ENCODE results near the gene LIMCH1. TPM values are rescaled to one million over a fixed set of nuclear protein-coding genes. Genes with fewer than 3 reads are reported as not detected.

Gene LIMCH1
- total RNA-seq, 1 donor from 2014 or later: 65.0 TPM

GRCh38 chr4:41569961-41570360, 32.0 kb downstream of the LIMCH1 start:
- peak; percentile 63 for DNase-seq (ENCODE audit: low read depth)

DNA sequence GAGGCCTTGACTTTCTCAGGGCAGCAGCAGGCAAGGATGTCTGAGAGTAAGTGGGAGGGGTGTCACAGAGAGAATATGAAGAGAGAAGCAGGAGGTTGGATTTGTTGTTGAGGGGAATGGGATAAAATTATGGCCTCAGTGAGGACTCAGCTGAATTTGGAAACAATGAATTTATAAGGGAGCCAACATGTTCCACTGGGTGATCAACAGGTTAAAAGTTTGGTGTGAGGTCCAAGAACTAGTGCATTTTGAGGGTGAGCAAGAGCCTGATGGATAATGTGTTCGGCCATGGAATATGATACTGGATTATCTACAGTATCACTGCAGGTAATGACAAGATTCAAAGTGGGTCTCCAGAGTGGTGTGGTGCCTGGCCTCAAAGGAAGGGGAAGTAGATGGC, 33.5 kb downstream of the LIMCH1 start:
- DNase-seq (ENCODE audit: low read depth): no peak

DNA sequence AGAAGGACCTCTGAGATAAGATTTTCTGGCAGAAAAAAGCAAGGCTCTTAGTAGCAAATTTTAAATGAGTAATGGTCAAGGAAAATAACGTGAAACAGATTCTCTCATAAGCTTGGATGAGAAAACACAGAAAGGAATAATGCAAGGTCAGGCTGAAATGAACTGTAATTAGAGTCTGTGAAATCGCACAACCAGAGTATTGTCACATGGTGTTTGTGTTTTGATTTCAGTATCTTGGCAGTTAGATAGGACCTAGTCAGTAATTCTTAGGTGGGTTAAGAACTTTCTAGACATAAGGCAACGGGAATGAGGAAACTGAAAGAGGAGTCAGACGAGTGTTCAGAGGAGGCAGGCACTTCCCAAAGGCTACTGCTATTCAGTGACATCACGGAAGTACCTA, 34.6 kb downstream of the LIMCH1 start:
- DNase-seq (ENCODE audit: low read depth): peak; percentile 17

GRCh38 chr4:41572956-41573355, 35.0 kb downstream of the LIMCH1 start:
- no peak for DNase-seq (ENCODE audit: low read depth)

DNA sequence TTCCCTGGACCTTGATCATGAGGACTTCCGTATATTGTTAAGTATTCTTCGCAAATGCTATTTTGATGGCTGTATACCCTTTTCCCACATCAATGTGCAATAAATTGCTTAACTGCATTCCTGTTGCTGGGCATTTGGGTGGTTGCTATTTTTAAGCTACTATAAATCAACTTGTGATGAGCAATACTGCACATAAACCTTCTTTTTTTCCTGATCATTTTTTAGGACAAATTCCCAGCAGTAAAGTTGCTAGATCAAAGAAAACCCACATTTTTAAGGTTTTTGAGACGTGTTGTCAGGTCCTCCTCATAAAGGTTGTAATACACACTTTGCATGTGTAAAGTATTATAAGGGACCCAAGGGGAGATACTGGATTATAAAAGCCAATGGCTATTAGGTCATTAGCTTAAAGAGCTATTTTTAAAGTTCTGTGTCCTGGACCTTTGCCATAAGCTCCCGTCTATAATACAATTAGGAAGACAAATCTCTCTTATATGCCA, 35.6 kb downstream of the LIMCH1 start:
- DNase-seq (ENCODE audit: low read depth): peak; percentile 44

DNA sequence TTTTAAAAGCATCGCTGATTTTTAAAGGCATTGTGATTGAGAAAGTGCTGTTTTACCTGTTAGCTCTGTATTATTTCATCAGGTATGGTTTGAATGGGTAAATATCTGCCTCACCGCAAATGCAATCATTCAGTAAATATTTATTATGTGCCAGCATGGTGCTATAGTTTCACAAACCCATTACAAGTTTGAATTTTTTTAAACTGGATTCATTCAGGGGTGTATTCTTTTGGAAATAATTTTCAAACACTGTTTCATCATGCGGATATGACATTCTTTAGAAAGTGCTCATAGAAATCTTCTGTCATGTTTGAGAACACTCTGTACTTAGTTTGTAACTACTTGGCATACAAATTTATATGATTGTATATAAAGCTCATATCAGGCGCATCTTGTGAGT, 37.2 kb downstream of the LIMCH1 start:
- no peak for DNase-seq (ENCODE audit: low read depth)

GRCh38 chr4:41575665-41576064, 37.7 kb downstream of the LIMCH1 start:
- DNase-seq (ENCODE audit: low read depth): no peak

DNA sequence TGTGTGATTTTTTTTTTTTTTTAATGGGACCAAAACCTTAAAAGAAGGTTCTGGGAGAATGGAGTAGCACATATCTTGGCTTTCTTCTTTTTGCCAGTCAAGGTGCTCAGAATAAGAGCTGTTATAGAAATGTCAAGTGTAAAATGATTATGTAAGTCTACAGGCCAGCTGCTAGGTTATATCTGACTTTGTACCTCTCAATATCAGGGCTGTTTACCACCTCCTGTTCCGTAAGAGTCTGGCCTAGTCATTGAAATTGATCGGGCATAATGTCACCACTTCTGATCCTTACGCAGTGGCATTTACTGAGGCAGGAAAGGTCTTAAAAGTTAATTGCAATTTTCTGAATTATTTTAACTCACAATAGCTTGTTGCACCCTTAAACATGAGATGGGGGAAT, 41.1 kb downstream of the LIMCH1 start:
- no peak for DNase-seq (ENCODE audit: low read depth)

- DNase-seq (ENCODE audit: low read depth): no peak
Measured at GRCh38 chr4:41579526-41579925, 41.6 kb downstream of the LIMCH1 start.

DNA sequence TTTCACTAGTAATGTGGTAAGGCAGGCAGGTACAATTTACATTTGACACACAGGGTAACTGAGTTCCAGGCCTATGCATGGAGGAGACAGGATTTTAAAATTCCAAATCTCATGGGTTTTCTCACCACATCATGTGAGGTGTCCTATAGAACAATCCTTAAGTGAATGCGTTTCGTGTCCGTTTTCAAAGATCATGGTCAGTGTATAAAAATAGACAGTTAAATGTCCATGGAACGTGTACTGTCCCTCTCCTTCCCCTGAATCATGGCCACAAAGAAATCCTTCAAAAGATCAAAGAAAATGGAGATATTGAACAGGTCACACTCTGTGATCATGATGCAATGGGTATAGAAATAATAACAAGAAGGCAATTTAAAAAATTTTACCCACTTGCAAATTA, 42.0 kb downstream of the LIMCH1 start:
- DNase-seq (ENCODE audit: low read depth): no peak

GRCh38 chr4:41586675-41587225, 48.8 kb downstream of the LIMCH1 start:
- DNase-seq (ENCODE audit: low read depth): no peak

- no peak for DNase-seq (ENCODE audit: low read depth)
Measured at GRCh38 chr4:41587286-41587685, 49.3 kb downstream of the LIMCH1 start.

DNA sequence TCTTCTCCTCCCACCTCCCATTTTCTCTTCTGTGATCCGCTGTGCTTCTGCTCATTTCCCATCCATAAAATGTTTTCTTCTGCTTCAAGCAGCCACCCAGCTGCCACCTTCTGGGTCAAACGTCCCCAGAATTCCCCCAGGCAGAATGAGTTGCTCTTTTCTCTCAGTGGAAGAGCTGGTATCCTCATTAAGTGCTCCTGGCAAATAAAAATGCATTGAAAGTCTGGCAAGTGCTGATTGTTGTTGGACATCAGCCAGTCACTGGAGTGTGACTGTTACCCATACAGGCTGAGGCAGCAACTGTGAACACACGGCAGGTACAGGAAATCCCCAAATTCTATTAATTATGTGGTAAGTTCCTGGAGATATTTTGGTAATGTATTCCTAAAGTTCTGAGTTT, 52.6 kb downstream of the LIMCH1 start:
- DNase-seq (ENCODE audit: low read depth): peak; percentile 95

DNA sequence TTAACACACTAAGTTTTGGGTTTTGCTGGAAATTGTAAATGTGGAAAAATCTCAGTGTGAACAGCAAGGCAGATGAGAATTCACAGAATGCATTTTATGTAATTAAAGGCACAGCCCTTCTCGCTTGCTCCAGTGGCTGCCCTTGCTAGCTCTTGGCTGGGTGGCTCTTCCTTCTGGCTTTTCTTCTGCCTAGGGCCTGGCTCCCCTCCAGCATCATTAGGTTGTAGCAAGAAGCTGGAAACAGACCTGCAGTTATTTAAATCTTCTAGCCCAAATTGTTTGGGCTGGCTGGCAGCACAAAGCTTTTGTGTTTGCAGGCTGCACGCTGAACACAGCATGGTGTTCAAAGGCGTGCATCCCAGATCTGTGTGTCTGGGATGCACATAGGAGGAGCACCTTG, 56.5 kb downstream of the LIMCH1 start:
- DNase-seq (ENCODE audit: low read depth): peak; percentile 26

- no peak for DNase-seq (ENCODE audit: low read depth)
Measured at GRCh38 chr4:41597494-41597893, 59.5 kb downstream of the LIMCH1 start.

DNA sequence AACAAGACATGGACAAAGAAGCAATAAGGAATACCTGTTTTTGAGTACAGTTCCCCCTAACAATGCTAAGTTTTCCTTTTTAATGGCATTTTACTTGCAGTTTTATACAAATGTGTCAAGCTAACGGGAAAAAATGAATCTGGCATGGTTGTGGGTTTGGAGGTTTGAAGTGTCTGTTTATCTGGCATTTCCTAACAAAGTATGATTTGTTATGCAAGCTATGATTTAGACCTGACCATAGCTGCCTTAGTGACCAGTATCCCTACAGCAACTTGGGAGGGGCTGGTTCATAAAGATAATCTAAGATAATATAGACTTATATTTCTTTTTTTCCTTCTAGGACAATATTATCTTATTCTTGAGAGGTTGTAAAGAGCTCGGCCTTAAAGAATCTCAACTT, 60.6 kb downstream of the LIMCH1 start:
- no peak for DNase-seq (ENCODE audit: low read depth)

DNA sequence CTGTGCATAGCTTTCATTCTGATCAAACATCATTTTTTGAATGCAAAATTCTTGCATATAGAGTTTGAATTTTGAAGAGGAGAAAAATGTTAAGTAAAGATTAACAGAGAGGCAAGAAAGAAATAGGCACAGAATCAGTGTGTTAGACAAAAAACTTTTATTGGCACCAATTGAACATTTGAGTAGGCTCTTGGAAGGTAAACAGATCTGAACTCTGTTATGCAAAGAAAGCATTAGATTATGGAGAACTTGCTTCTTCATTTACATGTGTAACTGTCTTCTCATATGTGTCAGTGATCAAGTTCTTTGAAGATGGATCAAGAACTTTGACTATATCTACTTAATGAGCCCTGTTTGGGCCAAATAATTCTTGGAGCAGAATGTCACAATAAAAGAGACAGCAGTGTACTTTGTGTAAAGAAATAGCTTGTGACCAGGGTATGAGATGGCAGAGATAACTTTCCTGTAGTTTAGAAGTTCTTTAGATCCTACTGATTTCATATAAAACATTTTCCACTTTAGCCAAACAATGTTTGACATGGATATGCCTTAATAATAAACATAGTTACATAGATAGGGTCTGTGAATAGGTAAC, 61.3 kb downstream of the LIMCH1 start:
- no peak for DNase-seq (ENCODE audit: low read depth)

DNA sequence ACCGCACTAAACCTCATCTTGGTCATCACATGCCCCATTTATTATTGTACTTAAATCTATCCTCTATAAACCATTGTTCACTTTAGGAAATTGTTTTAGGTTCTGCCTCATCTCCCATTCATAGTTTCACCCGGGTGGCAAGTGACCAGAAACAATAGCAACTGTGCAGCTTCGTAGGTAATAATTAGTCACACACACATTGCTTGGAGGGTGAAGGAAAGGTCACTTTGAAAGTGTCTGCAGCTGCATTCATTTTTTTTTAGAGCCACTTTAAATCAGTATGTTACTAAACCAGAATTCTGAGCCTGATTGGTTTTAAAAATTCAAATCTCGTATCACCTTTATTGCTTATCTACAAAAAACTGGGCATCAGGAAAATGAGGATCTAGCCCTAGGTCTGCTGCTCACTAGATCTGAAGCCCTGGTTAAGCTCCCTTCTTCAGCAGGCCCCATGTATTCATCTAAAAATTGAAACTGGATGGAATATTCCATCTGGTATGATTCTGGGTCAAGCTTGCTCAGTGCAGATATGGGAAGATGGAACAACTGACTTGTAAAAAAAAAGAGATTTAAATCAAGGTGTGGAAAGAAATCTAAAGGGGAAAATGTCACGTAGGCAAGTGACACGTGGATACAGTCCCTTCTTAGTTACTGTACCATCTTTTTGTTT, 62.4 kb downstream of the LIMCH1 start:
- DNase-seq (ENCODE audit: low read depth): peak; percentile 91

DNA sequence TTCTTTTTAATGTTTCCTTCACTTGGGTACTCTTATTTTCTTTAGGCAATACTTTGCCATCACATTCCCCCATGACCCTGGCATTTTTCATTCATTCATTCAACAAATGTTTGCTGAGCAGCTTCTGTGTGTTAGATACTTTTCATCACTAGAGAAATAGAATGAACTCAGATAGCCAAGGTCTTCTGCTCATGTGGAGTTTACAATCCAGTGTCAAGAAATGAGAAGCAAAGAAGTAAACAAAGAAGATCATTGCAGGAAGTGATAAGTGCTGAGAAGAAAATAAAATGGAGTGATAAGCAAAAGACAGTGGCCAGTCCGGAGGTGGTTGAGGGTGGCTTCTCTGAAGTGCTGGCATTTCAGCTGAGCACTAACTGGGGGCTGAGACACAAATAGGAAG, 63.1 kb downstream of the LIMCH1 start:
- no peak for DNase-seq (ENCODE audit: low read depth)

GRCh38 chr4:41602113-41602512, 64.2 kb downstream of the LIMCH1 start:
- DNase-seq (ENCODE audit: low read depth): no peak

DNA sequence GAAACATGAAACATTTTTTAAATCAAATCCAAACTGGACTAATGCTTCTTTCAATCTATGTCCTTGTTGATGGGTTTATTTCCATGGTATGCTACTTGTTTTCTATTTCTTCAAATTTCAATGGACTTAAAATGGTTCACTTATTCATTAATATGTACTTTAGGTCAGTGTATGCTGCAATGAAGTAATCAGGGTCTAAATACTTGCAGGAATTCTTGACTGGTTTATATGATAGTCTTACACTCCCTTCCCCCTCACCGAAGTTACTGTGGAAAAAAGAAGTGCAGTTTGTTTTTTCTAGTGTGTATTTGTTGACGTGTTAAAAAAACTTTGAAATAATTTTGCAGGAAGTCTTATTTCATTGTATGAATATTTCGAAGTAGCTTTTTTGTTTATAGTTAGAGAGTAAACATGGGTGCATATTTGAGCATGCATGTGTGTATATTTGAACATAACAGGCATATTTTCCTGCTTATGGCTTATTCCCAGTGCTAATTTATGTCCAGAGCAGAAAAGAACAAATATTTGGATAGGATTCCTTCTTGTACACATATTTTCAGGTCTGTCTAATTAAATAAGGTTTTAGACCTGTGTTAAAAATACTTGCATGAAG, 65.0 kb downstream of the LIMCH1 start:
- DNase-seq (ENCODE audit: low read depth): peak; percentile 66

DNA sequence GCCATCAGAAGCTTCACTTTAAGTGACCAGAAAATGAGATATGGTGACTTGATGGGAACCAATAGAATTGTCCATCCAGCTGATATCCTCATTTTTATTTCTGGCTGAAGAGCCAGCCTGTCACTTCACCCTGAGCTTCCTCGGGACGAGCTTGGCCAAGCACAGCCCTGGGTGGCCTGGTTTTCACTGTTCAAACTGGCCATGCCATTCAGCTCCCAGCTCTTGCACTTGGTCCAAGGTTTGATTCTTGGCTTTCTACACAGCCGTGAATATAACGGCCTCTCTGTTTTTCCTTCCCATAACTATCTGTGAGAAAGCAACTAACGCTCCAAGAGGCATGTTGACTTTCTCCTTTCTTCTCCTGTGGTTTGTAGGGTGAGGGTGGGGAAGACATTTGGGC, 71.9 kb downstream of the LIMCH1 start:
- no peak for DNase-seq (ENCODE audit: low read depth)

- no peak for DNase-seq (ENCODE audit: low read depth)
Measured at GRCh38 chr4:41610474-41610873, 72.5 kb downstream of the LIMCH1 start.
